HCEC 1CT (cell line): Measurements from ENCODE around the gene THADA.
"Not testable (repeated sequence)": the region's sequence is repeated elsewhere in the genome, so short reads cannot be mapped to it uniquely, and the experiment has no call there.

Experiments
- DNase-seq: peaks from one replicate; pipeline ENCODE4 v3.0.0-alpha.2; 2017

Gene THADA

DNA sequence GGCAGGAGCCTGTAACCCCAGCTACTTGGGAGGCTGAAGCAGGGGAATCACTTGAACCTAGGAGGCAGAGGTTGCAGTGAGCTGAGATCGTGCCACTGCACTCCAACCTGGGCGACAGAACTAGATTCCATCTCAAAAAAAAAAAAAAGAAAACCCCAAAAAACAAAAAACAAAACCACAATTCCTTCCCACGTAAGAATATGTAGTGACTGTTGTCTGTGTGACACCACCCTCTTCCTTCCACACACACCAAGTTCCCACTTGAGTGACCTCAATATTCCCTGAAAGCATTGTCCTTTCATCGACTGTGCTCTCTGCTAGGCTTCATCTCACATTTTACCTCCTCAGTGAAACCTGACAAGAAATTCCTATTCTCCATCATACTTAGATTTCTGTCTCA lies 8.8 kb upstream of the THADA start:
- no peak for DNase-seq

DNA sequence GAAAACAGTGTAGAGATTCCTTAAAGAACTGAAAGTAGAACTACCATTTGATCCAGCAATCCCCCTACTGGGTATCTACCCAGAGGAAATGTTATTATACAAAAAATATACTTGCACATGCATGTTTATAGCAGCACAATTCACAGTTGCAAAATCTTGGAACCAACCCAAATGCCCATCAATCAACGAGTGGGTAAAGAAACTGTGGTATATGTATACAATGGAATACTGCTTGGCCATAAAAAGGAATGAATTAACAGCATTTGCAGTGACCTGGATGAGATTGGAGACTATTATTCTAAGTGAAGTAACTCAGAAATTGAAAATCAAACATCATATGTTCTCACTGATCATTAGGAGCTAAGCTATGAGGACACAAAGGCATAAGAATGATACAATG lies 4.8 kb upstream of the THADA start:
- DNase-seq = not testable (repeated sequence)

DNA sequence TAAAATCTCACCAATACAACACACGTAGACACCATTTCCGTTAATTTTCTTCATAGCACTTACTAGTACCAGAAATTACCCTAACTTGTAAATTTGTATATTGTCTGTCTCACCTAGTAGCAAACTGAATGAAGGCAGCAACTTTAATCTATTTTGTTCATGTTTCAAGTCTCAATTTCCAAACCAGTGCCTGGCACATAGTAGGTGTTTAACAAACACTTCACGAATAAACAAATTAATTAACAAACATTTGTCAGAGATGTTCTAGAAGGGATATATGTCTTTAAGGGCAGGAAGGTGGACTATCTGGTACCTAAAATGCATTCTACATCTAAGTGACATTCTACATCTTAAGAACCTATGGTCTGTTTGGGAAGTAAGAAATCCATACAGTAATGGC lies 963 bp downstream of the THADA start:
- no peak for DNase-seq

DNA sequence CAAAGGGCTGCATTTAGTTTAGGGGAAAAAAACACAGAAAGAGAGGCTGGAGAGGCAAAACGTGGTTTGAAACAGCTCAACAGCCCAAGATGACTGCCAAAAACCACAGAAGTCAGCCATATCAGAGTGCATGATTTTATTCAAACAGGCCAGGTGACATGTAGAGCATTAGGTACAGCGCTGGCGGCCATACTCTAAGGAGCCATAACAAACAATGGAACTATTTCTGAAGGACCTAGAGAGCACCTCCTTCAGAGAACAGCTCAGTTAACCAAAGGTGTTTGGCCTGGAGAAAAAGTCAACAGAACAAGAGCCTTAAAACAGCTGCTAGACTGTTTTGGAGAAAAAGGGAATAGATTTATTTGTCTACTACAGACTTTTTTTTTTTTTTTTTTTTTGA lies 2.6 kb downstream of the THADA start:
- DNase-seq = no peak

DNA sequence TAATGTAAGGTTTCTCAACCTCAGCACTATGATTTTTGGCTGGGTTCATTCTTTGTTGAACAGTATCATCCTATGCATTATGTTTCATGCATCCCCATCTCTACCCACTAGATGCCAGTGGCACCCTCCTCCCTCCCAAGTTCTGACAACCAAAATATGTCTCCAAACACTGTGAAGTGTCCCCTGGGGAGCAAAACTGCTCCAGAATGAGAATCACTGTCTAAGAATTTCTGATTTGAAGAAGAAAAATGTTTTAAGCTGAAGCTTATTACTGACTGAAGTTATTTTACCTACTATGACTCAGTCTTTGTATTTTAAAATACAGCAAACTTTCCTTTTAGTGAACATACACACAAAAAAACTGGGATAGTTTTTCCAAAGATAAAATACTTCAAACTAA lies 3.4 kb downstream of the THADA start:
- no peak for DNase-seq

DNA sequence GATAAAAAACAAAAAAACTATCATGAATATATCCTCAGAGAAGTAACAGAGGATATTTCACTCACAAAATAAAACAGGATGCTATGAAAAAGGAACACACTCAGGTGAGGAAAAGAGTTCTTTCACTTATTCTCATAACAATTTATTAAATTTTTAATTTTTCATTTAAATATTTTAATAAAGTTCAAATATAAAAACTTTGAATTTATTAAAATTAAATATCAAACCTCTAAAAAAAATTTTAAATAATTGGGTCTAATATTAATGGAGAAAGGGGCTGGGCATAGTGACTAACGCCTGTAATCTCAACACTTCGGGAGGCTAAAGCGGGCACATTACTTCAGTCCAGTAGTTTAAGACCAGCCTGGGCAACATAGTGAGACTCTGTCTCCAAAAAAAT lies 10.1 kb downstream of the THADA start:
- no peak for DNase-seq

DNA sequence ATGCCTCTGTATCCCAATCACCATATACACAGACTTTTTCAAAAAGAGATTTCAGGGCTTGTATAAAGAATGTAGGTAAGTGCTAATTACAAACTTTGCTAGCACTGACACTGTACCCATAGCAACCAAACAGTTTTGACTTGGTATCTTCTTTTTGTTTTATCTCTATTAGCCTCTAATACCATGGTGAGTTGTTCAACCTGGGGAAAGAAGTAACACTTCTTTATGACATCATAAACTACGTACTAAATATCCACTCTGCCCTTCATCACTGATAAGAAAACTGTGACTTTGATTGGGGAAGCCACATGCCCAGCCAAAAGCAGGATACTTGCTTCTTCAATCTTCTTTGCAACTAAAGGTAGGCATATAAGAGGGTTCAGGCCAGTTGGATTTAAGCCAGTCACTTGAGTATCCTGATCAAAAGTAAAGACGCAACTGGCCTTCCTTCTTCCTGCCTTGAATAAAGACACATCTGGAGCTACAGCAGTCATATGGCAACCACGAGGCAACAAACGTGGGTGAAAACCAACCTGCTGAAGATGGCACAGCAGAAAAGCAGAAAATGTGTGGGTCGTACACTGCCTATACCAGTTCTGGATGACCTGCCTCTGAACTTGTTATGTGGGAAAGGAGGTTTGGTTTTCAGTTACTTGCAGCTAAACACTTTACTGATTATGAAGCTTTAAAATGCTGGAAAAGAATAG lies 16.4 kb downstream of the THADA start:
- no peak for DNase-seq

DNA sequence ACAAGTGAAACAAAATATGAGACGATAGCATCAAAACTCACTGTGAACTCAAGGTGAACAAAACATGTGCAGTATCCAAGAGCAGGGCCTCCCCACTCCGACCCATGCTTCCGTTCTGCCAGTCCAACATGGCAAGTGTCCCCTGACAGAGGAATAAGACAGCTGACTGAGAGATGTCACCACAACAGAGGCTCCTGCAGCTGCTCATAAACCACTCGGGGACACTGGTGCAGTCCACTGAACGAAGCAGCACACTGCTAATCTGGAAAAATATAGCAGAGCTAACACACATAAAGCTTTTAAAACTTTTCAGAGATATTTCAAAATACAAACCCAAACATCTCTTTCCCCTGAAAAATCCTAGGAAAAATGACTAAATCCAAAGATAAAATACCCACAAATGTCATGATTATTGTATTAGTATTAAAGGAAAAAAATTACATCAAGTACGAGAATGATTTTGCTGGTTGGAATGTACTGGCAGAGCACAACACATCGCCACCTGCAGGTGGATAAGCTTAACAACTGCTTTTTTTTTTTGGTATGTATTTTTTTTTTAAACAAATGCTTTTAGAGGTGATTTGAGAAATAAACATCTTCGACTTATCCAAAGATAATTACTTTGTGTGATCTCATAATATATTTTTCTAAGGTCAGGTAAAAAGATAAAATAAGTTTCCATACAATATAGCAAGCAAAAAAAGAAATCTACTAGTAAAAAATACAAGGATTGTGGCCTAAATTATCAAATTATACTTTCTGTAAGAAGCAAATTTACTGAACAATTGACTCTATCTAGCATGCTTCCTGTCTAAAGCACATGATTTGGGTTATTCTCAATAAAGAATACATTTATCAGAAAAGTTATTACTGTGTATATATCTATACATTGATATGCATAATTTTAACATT lies 18.6 kb downstream of the THADA start:
- DNase-seq = peak; percentile 77

DNA sequence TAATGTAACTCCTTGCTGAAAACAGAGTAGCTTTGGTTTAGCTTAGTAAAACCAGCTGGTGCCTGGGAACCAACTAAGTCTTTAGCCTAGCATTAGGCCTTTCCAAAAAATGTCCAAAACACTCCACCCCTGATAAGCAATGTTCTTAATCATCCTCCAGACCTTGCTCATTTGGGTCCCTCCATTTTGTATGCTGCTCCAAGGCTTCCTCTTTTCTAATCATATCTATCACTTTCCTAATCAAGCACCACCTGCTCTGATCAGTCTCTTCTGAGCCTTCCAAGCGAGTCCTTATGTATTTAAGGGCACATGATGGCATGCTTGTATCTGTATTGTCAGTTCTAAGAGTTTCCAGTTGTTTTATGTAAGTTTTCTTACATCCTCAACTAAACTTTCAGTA lies 23.6 kb downstream of the THADA start:
- DNase-seq = no peak

DNA sequence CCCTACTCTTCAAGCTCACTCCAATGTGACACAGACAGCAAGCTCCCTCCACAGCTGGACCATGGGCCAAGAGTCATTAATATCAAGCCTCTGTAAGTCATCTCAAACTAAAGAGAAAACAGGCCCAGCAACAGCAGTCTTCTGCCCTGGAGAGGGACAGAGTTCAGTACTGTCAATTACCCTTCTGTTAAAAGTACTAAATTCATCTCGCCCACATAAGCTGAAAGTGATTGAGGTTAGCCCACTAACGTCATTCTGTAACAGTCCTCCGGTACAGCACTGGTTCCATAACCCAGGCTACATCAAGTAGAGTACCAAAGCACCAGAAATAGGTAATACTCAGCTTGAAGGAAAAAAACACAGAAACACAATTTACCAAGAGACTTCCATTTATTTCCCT lies 25.9 kb downstream of the THADA start:
- DNase-seq = no peak

DNA sequence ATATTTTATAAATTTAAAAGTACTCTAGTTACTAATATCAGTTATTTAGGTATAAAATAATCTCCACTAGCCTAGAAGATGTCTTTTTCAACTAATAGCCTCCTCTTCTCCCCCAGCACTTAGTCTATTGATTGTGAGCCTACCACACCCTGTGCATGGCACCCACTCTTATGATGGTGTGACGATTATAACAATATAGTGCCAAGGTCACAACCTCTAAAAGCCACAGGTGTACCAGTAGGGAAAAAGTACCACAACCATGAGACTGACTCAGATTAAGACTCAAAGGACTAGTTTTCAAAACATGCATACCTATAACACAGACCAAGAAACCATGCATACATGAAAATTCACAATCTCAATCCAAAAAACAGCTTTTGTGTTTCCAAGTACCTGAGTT lies 27.6 kb downstream of the THADA start:
- no peak for DNase-seq

DNA sequence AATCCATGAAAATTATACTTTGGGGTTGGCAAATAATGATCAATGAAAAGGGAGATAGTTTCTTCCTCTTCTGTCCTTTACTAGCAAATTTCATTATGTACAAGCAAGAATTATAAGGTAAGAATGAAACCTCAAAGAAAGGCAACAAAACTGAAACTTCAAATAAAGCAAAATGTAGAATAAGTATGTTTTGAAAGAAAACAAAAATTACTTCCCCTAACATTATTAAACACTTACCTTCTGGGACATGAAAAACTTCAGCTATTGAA lies 29.4 kb downstream of the THADA start:
- no peak for DNase-seq

DNA sequence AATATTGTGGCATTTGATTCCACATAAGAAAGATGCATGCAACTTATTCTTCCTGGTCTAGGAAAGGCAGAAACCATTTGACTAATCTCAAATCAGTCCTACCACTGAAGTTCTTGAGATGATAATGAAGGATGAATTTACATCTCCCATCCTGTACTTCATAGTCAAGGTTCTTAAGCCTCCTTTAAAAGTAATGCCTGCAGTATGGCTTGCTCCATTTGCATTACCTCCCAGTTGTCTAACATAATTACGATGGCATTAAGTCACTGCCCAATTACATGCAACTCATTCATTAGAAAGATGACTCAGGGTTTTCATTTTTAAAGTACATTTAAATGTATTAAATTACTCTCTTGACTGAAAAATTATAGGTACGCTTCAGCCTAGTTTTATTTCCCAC lies 32.2 kb downstream of the THADA start:
- DNase-seq = no peak

DNA sequence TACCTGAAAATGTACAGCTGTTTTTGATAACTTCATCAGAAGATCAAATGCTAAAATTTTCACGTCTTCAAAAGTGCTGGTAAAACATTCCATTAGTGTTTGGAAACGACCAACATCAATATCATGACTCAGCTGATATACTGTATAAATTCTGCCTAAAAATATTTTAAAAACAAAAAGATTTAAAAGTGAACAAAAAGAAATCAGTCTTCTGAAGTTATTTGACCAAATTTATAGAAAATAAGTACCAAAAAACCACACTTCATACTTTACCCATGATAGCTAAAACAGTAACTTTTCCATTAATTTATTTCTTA lies 35.6 kb downstream of the THADA start:
- DNase-seq = no peak

DNA sequence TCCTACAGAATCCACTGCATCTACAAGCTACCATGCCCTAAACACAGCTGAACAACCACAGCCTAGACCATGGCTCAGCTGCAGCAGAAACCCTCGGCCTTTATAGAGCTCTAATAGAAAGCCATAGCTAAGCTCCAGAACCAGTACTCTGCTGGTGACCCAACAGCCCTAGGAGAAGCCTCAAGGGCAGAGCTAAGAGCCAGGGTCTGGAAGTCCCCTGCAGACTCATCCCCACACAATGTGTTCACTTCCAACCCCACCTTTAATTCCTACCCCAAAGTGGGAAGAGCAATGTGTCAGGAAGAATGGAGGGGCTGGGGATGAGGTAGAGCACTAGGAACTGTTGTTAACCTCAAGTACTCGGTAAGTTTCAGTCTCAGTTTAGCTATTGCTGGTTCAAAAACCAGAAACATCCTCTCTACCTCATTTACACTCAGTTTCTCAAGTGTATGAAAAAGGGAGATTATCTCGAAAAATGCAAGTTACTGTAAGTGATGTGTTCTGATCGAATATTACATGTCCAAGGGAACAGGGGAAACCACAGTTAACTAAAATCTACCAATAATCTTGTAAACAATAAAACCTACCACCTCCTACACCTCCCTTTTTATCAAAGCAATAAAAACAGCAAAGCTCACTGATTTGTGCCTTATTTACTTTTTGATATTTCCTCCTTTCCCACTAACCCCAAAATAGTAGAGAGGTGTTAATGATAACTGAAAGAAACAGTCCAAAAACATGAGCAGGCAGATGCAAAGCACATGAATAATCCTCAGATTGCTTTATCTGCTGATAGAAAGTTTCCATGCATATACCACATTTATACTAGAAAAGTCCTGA lies 36.2 kb downstream of the THADA start:
- DNase-seq = no peak

DNA sequence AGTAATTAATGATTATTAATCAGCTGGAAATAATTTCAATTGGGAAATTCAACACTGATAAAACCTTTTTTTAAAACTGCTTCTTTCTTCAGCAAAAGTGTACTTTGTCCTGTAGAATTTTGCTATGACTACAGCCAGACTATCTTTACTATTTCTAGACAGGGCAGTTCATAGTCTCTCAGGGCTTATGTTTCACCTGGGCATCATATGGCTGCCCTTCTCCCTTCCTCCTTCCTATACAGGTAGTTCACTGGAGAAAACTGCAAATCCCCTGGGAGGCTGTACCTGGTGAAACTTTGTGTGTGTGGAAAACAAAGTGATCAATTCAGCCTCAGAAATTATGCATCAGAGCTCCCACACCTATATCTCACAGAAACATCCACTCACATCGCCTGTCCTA lies 38.6 kb downstream of the THADA start:
- no peak for DNase-seq

DNA sequence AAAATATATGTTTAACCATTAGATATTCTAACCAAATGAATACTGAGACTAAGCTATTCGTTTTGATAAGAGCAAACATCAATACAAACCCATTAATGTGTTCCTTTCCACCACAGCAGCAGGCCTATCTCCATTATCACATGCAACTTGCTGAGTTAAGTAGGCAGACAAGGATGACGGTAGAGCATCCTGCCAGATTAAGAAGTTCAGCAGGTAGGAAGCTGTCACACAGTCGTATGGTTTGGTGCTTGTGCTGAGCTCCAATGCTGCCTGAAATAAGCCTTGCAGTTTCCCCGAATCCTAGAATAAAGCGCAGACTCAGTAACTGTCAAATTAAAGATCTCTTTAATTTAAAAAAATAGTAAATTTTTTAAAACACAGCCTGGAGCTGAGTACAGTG lies 39.6 kb downstream of the THADA start:
- DNase-seq = no peak

DNA sequence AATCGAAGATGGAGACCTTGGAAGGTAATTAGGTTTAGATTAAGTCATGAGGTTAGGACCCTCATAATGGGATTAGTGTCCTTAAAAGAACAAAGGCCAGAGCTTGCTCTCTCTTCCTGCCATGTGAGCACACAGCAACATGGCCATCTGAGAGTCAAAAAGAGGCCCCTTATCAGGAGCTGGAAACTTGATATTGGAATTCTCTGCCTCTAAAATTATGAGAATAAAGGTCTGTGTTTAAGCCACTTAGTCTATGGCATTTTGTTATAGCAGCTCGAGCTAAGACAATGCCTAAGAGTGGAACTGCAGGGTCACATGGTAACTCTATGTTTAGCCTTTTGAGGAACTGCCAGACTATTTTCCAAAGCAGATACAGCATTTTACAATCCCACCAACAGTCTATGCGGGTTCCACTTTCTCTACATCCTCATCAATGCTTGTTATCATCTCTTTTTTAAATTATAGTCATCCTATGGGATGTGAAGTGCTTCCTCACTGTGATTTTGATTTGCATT lies 42.4 kb downstream of the THADA start:
- no peak for DNase-seq

DNA sequence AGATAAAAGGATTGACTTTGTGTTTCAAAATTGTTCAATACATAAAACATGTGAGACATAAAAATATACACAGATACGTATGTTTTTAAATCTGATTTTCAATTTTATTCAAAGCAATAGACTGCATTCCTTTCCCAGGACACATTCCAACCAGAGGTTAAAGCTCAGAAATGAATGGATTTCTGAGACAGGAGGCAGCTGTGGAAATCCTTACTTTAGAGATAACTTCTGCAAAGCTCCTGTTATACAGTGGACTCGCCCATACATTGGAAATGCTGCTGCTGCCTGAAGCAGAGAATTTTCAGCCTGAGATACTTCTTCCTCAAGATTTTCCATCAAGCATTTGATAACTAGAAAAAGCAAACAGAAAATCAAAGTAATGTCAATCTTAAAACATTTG lies 43.8 kb downstream of the THADA start:
- no peak for DNase-seq

DNA sequence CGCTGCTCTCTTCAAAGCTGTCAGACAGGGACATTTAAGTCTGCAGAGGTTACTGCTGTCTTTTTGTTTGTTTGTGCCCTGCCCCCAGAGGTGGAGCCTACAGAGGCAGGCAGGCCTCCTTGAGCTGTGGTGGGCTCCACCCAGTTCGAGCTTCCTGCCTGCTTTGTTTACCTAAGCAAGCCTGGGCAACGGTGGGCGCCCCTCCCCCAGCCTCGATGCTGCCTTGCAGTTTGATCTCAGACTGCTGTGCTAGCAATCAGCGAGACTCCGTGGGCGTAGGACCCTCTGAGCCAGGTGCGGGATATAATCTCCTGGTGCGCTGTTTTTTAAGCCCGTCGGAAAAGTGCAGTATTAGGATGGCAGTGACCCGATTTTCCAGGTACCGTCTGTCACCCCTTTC lies 47.5 kb downstream of the THADA start:
- not testable (repeated sequence) for DNase-seq

DNA sequence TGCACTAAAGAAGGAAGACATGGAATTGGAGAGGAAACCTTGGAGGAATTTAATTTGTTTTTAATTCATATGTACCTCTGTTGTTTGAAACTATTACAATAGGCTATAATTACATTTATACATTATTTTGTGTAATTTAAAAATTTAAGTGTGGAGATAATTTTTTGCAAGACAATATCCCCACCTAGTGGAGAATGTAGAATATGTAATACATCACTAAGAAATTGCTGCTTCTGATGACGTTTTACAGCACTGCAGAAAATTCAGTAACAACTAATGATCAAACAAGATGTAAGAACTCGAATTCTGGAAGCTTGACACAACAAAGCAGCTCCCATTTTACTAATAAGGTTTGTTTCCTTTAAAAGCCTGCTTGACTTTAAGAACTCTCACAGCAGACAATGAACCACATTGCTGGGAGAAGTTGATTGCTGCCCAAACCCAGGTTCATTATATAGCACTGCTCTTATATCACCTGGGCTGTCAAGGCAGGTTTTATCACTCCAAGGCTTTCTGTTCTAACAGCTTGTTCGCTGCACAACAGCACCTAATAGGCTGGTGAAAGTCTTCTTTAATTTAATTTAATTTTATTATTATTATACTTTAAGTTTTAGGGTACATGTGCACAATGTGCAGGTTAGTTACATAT lies 53.4 kb downstream of the THADA start:
- peak; percentile 49 for DNase-seq

DNA sequence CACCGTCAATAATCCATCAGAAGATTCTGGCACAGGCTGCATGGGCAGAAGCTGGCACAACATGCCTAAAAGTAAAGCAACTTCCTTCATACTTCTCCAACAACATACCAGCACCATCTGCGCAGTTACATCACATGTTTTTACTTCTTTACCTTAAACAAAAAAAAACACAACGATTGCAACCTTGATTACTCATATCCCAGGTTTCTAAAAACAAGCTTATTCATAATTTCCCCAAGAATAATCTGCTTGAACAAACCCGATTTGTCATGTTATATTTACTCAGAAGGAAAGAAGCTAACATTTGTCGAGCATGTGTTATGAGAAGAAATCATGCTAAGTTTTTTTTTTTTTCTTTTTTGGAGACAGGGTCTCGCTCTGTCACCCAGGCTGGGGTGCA lies 54.7 kb downstream of the THADA start:
- peak; percentile 36 for DNase-seq
